ENCODE results near the gene AMIGO1.

The AMIGO1 gene

GRCh38 chr1:109509176-109510134 is at the start of gene AMIGO1:
Gene AMIGO1, minus strand, starts transcription at chr1:109509727. Its CDS starts 815 bp downstream, at chr1:109508912.
- peak; percentile 42 for DNase-seq (ENCODE audit: low spot score)

- no peak for DNase-seq (ENCODE audit: low spot score)
These were observed 48.0 kb upstream of the AMIGO1 start for GRCh38 chr1:109557520-109557919.

GRCh38 chr1:109556563-109556962 is 47.0 kb upstream of the AMIGO1 start:
- no peak for DNase-seq (ENCODE audit: low spot score)

GRCh38 chr1:109548321-109549267 is 39.1 kb upstream of the AMIGO1 start, which contains the start of gene GNAI3:
Gene GNAI3, plus strand, starts transcription at chr1:109548615. Its CDS starts 106 bp downstream, at chr1:109548721.
- peak; percentile 96 for DNase-seq (ENCODE audit: low spot score)

- DNase-seq (ENCODE audit: low spot score), result no peak
These were observed 38.2 kb upstream of the AMIGO1 start for GRCh38 chr1:109547463-109548320.

GRCh38 chr1:109546311-109547109 is 37.0 kb upstream of the AMIGO1 start:
- DNase-seq (ENCODE audit: low spot score), result peak; percentile 89

- no peak for DNase-seq (ENCODE audit: low spot score)
These were observed 34.6 kb upstream of the AMIGO1 start for GRCh38 chr1:109543988-109544735.

GRCh38 chr1:109543283-109543987 is 33.9 kb upstream of the AMIGO1 start:
- DNase-seq (ENCODE audit: low spot score), result no peak

GRCh38 chr1:109542657-109543056 is 33.1 kb upstream of the AMIGO1 start:
- DNase-seq (ENCODE audit: low spot score), result no peak

- DNase-seq (ENCODE audit: low spot score), result no peak
These were observed 31.6 kb upstream of the AMIGO1 start for GRCh38 chr1:109541102-109541501.

GRCh38 chr1:109539676-109540075 is 30.1 kb upstream of the AMIGO1 start, which contains the start of gene GPR61:
Gene GPR61, plus strand, starts transcription at chr1:109539872. Its CDS starts 3,151 bp downstream, at chr1:109543023.
- DNase-seq (ENCODE audit: low spot score), result peak; percentile 66

GRCh38 chr1:109538827-109539555 is 29.5 kb upstream of the AMIGO1 start:
- no peak for DNase-seq (ENCODE audit: low spot score)

GRCh38 chr1:109537450-109538178 is 28.1 kb upstream of the AMIGO1 start:
- DNase-seq (ENCODE audit: low spot score), result no peak

- DNase-seq (ENCODE audit: low spot score), result peak; percentile 74
These were observed 26.5 kb upstream of the AMIGO1 start for GRCh38 chr1:109535971-109536491.

- no peak for DNase-seq (ENCODE audit: low spot score)
These were observed 26.0 kb upstream of the AMIGO1 start for GRCh38 chr1:109535481-109535880.

- DNase-seq (ENCODE audit: low spot score), result no peak
These were observed 24.9 kb upstream of the AMIGO1 start for GRCh38 chr1:109534307-109534858.

Measured in putamen (tissue), 1 donor.